Astrocyte (in vitro differentiated cells and primary cell): Measurements from ENCODE around the gene ATP1A3.

Experiments used
- EZH2 ChIP-seq: IDR thresholded peaks from 2 replicates; pipeline ENCODE4 v1.6.1; 2012; ENCODE audit warnings: mild to moderate bottlenecking, low read length, inconsistent platforms; ENCODE audit not compliant: insufficient read depth
- TF ChIP-seq, protein P1 (sequence below): IDR thresholded peaks from 2 replicates; pipeline ENCODE4 v1.5.1; 2011; ENCODE audit warnings: low read depth, mild to moderate bottlenecking, inconsistent platforms, low read length, moderate library complexity; ENCODE audit not compliant: insufficient read depth

DNA sequence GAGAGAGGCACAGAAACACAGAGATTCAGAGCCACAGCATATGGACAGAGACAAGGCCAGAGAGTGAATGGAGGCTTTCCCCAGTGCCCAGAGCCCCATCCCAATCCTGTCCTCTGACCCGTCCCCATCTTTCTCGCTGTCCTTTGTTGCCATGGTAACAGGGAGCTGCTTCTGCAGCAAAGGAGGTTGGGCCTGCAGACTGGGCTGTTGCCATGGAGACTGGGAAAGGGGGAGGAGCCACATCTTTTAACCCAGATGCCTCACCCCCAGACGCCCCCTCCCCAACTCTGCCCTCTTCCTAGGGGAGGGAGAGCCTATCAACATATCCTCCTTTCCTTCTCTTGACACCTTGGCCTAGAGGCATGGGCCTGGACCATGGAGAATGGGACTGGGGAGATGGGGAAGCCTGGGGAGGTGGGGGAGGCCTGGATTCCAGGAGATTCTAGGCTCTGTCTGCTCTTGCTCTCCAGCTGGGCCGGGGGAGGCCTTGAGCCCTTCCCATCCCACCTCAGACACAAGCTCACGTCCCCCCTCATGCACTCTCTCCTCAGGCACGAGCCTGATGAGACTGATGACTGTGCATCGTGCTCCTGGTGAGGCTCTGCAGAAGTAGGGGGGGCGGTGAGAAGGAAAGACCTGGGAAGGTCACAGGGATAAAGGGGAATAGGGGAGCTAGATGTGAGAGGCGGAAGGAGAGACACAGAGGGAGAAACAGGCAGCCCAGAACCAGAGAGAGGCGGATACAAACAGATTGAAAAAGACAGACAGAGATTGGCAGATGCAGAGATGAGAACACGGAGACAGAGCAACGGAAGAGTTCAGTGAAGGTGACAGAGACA, 2.1 kb upstream of the ATP1A3 start:
- TF ChIP-seq, protein P1, sequence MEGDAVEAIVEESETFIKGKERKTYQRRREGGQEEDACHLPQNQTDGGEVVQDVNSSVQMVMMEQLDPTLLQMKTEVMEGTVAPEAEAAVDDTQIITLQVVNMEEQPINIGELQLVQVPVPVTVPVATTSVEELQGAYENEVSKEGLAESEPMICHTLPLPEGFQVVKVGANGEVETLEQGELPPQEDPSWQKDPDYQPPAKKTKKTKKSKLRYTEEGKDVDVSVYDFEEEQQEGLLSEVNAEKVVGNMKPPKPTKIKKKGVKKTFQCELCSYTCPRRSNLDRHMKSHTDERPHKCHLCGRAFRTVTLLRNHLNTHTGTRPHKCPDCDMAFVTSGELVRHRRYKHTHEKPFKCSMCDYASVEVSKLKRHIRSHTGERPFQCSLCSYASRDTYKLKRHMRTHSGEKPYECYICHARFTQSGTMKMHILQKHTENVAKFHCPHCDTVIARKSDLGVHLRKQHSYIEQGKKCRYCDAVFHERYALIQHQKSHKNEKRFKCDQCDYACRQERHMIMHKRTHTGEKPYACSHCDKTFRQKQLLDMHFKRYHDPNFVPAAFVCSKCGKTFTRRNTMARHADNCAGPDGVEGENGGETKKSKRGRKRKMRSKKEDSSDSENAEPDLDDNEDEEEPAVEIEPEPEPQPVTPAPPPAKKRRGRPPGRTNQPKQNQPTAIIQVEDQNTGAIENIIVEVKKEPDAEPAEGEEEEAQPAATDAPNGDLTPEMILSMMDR = no peak
- TF ChIP-seq EZH2 = no peak
